CD14-positive monocyte (primary cell): ENCODE measurements around the gene CTXN1. TPM values are rescaled to one million over a fixed set of nuclear protein-coding genes. Genes with fewer than 3 reads are reported as not detected.
A peak's percentile ranks its signal among the peaks of the same experiment; 100 is the strongest.

Source experiments
- DNase-seq, 3 donors: peaks; one replicate each; pipeline ENCODE4 v3.0.0-alpha.2; 2011 to 2022
- H2AFZ ChIP-seq: 2 replicates; pipeline ENCODE4 v1.6.0; 2012; ENCODE audit warnings: mild to moderate bottlenecking, low read depth, low read length, inconsistent platforms; ENCODE audit not compliant: insufficient read depth, poor library complexity, severe bottlenecking
- H3K27ac ChIP-seq, 2 donors: 1 replicate in 1 of 2; 2 replicates in 1 of 2; pipeline ENCODE4 v1.5.1; 2012 to 2013; ENCODE audit warnings: low read length in 2 of 2, control low read depth in 1 of 2, inconsistent platforms in 1 of 2, low read depth in 1 of 2, mild to moderate bottlenecking in 1 of 2
- H3K27me3 ChIP-seq, 2 donors: one replicate each; pipeline versions ENCODE4 v1.6.0 to v1.6.1; 2011 to 2013; ENCODE audit warnings: low read length in 2 of 2; ENCODE audit not compliant: control insufficient read depth in 2 of 2, insufficient read depth in 2 of 2
- H3K36me3 ChIP-seq, 2 donors: replicated peaks in 1 of 2; 1 replicate in 1 of 2; 2 replicates in 1 of 2; pipeline versions ENCODE4 v1.5.1 to v1.6.1; 2012 to 2013; ENCODE audit warnings: low read length in 2 of 2, control low read depth in 1 of 2, inconsistent platforms in 1 of 2, mild to moderate bottlenecking in 1 of 2; ENCODE audit not compliant: insufficient read depth in 2 of 2, control insufficient read depth in 1 of 2
- H3K4me1 ChIP-seq, 2 donors: 1 replicate in 1 of 2; 2 replicates in 1 of 2; pipeline versions ENCODE4 v1.5.1 to v1.6.1; 2012 to 2013; ENCODE audit warnings: low read length in 2 of 2, control low read depth in 1 of 2, inconsistent platforms in 1 of 2, mild to moderate bottlenecking in 1 of 2, moderate library complexity in 1 of 2; ENCODE audit not compliant: insufficient read depth in 2 of 2, control insufficient read depth in 1 of 2
- H3K4me2 ChIP-seq: replicated peaks from 2 replicates; pipeline ENCODE3; 2012; ENCODE audit warnings: low read length, moderate library complexity, mild to moderate bottlenecking; ENCODE audit not compliant: poor library complexity, severe bottlenecking; ENCODE audit errors: extremely low read depth
- H3K4me3 ChIP-seq, 3 experiments: fragments of 200-600 bp in 1 of 3; sonication (generic) in 1 of 3; replicated peaks in 1 of 3; 1 replicate in 2 of 3; 2 replicates in 1 of 3; pipeline ENCODE4 v1.5.1; 2011 to 2013; ENCODE audit warnings: low read length in 3 of 3, mild to moderate bottlenecking in 3 of 3, control low read depth in 2 of 3, low read depth in 2 of 3, inconsistent platforms in 1 of 3, moderate library complexity in 1 of 3
- H3K79me2 ChIP-seq: 2 replicates; pipeline ENCODE4 v1.6.0; 2012; ENCODE audit warnings: mild to moderate bottlenecking, control low read depth, inconsistent platforms, low read length, moderate library complexity; ENCODE audit not compliant: insufficient read depth
- H3K9ac ChIP-seq: 2 replicates; pipeline ENCODE4 v1.6.0; 2017; ENCODE audit warnings: low read length, mild to moderate bottlenecking; ENCODE audit not compliant: insufficient read depth, poor library complexity, severe bottlenecking
- H3K9me3 ChIP-seq, 2 donors: replicated peaks in 1 of 2; 1 replicate in 1 of 2; 2 replicates in 1 of 2; pipeline versions ENCODE4 v1.5.1 to v1.6.1; 2012 to 2013; ENCODE audit warnings: low read length in 2 of 2, control low read depth in 1 of 2; ENCODE audit not compliant: control insufficient read depth in 1 of 2, insufficient read depth in 1 of 2
- H4K20me1 ChIP-seq: 2 replicates; pipeline ENCODE4 v1.6.0; 2012; ENCODE audit warnings: mild to moderate bottlenecking, low read length, control low read depth, moderate library complexity; ENCODE audit not compliant: insufficient read depth
- H3K27ac Mint-ChIP-seq, 7 donors: one replicate each; pipeline ENCODE4 v1.8.0; 2020; ENCODE audit warnings: mild to moderate bottlenecking in 7 of 7, mixed read lengths in 7 of 7, moderate library complexity in 6 of 7, inconsistent platforms in 2 of 7
- H3K27me3 Mint-ChIP-seq, 3 donors: one replicate each; pipeline ENCODE4 v1.8.0; 2021 to 2022; ENCODE audit warnings: low read depth in 3 of 3, mild to moderate bottlenecking in 3 of 3, mixed read lengths in 3 of 3, moderate library complexity in 3 of 3, inconsistent platforms in 1 of 3
- H3K36me3 Mint-ChIP-seq, 2 donors: one replicate each; pipeline ENCODE4 v1.8.0; 2020; ENCODE audit warnings: mixed read lengths in 2 of 2, inconsistent platforms in 1 of 2, mild to moderate bottlenecking in 1 of 2
- H3K4me1 Mint-ChIP-seq: one replicate; pipeline ENCODE4 v1.8.0; 2020; ENCODE audit warnings: mild to moderate bottlenecking, mixed read lengths
- H3K4me3 Mint-ChIP-seq, 2 donors: one replicate each; pipeline ENCODE4 v1.8.0; 2020; ENCODE audit warnings: mild to moderate bottlenecking in 2 of 2, mixed read lengths in 2 of 2, moderate library complexity in 1 of 2
- H3K9me3 Mint-ChIP-seq, 7 donors: one replicate each; pipeline ENCODE4 v1.8.0; 2020 to 2022; ENCODE audit warnings: mixed read lengths in 7 of 7, mild to moderate bottlenecking in 6 of 7, moderate library complexity in 6 of 7, inconsistent platforms in 2 of 7
- WGBS: methylation state at CpG from one replicate; pipeline ENCODE4 v1.1.5; 2013; ENCODE audit warnings: missing lambda C conversion rate; ENCODE audit not compliant: insufficient coverage; 5-methylcytosine and 5-hydroxymethylcytosine counted together
- intact Hi-C, 2 donors: fragments of 100-400 bp; cut with micrococcal nuclease; formaldehyde crosslinking; loops; one replicate each; pipeline versions ENCODE4 v1.15.0 to v1.15.1; 2023
- polyA plus RNA-seq, 3 donors: library from polyadenylated mRNA; depleted of rRNA in 1 of 3; unstranded in 2 of 3; stranded (reverse) in 1 of 3; fragments of 300-500 nt in 2 of 3; fragments of >200 nt in 1 of 3; fragmentation: Illumina TruSeq in 2 of 3; gene quantifications; 1 replicate in 2 of 3; 2 replicates in 1 of 3; pipeline ENCODE4 v1.2.3, GENCODE V29; 2012 to 2021
- TF ChIP-seq, protein P1 (sequence below): fragments of 200-600 bp; IDR thresholded peaks from one replicate; pipeline ENCODE4 v1.8.0; 2022; ENCODE audit warnings: antibody characterized with exemption, mild to moderate bottlenecking

CTXN1 gene
- polyA plus RNA-seq, 3 donors: not detected

DNA sequence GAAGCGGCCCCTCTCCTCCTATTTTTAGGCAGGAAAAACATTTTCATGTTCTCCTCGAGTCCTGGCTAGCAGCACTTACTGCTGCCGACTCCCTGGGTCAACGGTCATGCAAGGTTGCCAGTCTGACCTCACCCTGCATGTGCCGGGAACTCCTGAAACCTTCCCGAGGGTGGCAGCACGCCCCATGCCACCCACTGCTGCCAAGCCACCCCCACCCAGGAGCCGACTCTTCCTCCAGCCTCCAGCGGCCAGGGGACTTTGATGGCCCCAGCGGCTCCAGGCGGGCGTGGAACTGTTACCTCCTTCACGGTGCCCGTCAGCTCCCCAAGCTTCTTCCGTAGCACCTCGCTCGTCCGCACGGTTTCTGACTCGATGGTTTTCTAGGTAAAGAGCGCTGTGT lies 8.8 kb upstream of the CTXN1 start:
- Histone ChIP-seq H3K9me3 (no peaks in the 10 kb centered on the region), H3K4me2 (no peak overlapping the region), H4K20me1 (no peaks in the 10 kb centered on the region), H3K9ac (no peak overlapping the region), H3K4me3 (no peak overlapping the region), H3K4me1 (no peaks in the 10 kb centered on the region), H3K36me3 (peaks cover 78 to 86% of the 10 kb centered on the region in 2 donors), H3K27me3 (no peaks in the 10 kb centered on the region), H3K27ac (no peak overlapping the region), H3K79me2 (no peaks in the 10 kb centered on the region), H2AFZ (no peak overlapping the region)
- H3K4me1 Mint-ChIP-seq: no peaks in the 10 kb centered on the region
- intact Hi-C loops: no loop called here
- TF ChIP-seq, protein P1, sequence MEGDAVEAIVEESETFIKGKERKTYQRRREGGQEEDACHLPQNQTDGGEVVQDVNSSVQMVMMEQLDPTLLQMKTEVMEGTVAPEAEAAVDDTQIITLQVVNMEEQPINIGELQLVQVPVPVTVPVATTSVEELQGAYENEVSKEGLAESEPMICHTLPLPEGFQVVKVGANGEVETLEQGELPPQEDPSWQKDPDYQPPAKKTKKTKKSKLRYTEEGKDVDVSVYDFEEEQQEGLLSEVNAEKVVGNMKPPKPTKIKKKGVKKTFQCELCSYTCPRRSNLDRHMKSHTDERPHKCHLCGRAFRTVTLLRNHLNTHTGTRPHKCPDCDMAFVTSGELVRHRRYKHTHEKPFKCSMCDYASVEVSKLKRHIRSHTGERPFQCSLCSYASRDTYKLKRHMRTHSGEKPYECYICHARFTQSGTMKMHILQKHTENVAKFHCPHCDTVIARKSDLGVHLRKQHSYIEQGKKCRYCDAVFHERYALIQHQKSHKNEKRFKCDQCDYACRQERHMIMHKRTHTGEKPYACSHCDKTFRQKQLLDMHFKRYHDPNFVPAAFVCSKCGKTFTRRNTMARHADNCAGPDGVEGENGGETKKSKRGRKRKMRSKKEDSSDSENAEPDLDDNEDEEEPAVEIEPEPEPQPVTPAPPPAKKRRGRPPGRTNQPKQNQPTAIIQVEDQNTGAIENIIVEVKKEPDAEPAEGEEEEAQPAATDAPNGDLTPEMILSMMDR: no peak
- no peak overlapping the region for H3K4me3 Mint-ChIP-seq
- peak overlapping the region in 1 of 7 donors; percentile 19 for H3K27ac Mint-ChIP-seq
- H3K36me3 Mint-ChIP-seq: peaks cover 65 to 93% of the 10 kb centered on the region in 2 donors
- WGBS: 94% methylated on average over 21 of the region's 21 CpGs
- H3K9me3 Mint-ChIP-seq: peaks cover 0 to 3% (median 0%) of the 10 kb centered on the region in 7 donors
- DNase-seq: no peak
- no peaks in the 10 kb centered on the region for H3K27me3 Mint-ChIP-seq

DNA sequence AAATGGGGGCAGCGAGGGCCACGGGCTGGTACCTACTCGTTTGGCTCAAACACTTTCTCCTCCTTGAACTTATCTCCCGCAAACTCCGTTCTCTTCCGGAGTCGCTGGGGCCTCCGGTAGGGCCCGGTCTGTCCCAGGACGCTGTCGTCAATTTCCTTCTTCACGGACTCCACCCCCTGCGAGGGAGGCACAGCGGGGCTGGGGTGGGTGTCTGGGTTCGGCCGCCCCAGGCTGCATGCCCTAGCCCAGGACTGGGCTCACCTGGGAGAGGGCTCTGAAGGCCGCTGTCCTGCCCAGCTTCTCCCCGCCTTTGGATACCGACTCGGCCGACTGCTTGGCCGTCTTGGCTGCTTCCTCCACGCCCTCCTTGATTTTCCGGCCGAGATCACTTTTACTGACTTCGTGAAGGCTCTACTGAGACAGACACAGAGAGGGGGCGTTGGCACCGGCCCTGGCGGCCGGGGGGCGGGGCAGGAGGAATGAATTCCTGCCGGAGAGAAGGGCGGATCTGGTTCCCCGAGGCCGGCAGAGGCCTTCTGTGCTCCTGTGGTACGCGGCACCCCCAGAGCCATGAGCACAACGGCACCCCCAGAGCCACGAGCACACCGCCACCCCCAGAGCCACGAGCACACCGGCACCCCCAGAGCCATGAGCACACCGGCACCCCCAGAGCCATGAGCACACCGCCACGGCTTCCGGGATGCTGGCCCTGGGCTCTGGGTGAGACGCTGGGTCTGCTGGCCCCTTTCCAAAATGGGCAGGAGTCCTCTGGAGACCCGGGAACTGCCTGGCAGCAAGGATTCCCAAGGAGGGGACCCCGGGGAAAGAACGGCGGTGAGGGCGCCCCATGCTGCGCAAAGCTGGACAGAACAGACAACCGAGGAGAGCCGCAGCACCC lies 8.1 kb upstream of the CTXN1 start:
- peaks cover 0 to 3% (median 0%) of the 10 kb centered on the region in 7 donors for H3K9me3 Mint-ChIP-seq
- H3K27ac ChIP-seq: no peak overlapping the region

More for the DNA sequence above, 8.1 kb upstream of the CTXN1 start:
- no peak for DNase-seq
- H3K9me3 ChIP-seq: no peaks in the 10 kb centered on the region
- peaks cover 75 to 83% of the 10 kb centered on the region in 2 donors for H3K36me3 ChIP-seq
- H3K4me2 ChIP-seq: no peak overlapping the region
- no peaks in the 10 kb centered on the region for H3K4me1 ChIP-seq
- no peak overlapping the region for H2AFZ ChIP-seq
- Mint-ChIP-seq H3K36me3 (peaks cover 65 to 87% of the 10 kb centered on the region in 2 donors), H3K4me3 (no peak overlapping the region), H3K4me1 (no peaks in the 10 kb centered on the region), H3K27ac (peak overlapping the region in 1 of 7 donors; percentile 19), H3K27me3 (no peaks in the 10 kb centered on the region)
- no peaks in the 10 kb centered on the region for H4K20me1 ChIP-seq
- no peaks in the 10 kb centered on the region for H3K27me3 ChIP-seq
- TF ChIP-seq, protein P1: no peak
- no peaks in the 10 kb centered on the region for H3K79me2 ChIP-seq
- intact Hi-C loops: no loop called here
- no peak overlapping the region for H3K4me3 ChIP-seq
- H3K9ac ChIP-seq: no peak overlapping the region
- 96% methylated on average over 52 of the region's 55 CpGs for WGBS
